K562 (cell line): Measurements from ENCODE around the gene GIPC3. TPM values are rescaled to one million over a fixed set of nuclear protein-coding genes. Genes with fewer than 3 reads are reported as not detected.

ENCODE experiments used
- COPS2 ChIP-seq: fragments of 450-650 bp; conservative IDR thresholded peaks from 2 replicates; pipeline ENCODE4 v1.6.1; 2016; ENCODE audit warnings: mild to moderate bottlenecking, moderate library complexity
- CREM ChIP-seq: IDR thresholded peaks from 2 replicates; pipeline ENCODE4 v1.6.1; 2014; ENCODE audit warnings: antibody characterized with exemption, low read depth
- FOSL1 ChIP-seq: fragments of 200-800 bp; sonication (Bioruptor generic); conservative IDR thresholded peaks from 2 replicates; pipeline ENCODE4 v1.6.1; 2016; ENCODE audit warnings: missing genetic modification characterization, missing compliant biosample characterization
- GABPA ChIP-seq: fragments of 200-800 bp; sonication (Bioruptor generic); conservative IDR thresholded peaks from 2 replicates; pipeline ENCODE4 v1.6.1; 2016; ENCODE audit warnings: low read depth, missing genetic modification characterization, missing compliant biosample characterization
- JUN ChIP-seq, 2 experiments: sonication (generic) in 1 of 2; formaldehyde crosslinking in 1 of 2; IDR thresholded peaks; 2 replicates each; pipeline versions ENCODE4 v1.6.1 to v1.8.0; 2012 to 2022; ENCODE audit warnings: borderline replicate concordance in 2 of 2, mild to moderate bottlenecking in 2 of 2, improper control_type of control experiment in 1 of 2, low read depth in 1 of 2, low read length in 1 of 2, missing genetic modification reagents in 1 of 2
- MAFF ChIP-seq: IDR thresholded peaks from 2 replicates; pipeline ENCODE4 v1.6.1; 2012; ENCODE audit warnings: low read length, improper control_type of control experiment
- MAFK ChIP-seq: IDR thresholded peaks from 2 replicates; pipeline ENCODE4 v1.6.1; 2011; ENCODE audit warnings: low read length, improper control_type of control experiment
- MEF2D ChIP-seq: conservative IDR thresholded peaks from 2 replicates; pipeline ENCODE4 v1.6.1; 2016; ENCODE audit warnings: low read depth, missing genetic modification characterization, missing compliant biosample characterization
- MEIS2 ChIP-seq: fragments of 450-650 bp; IDR thresholded peaks from 2 replicates; pipeline ENCODE4 v1.6.1; 2014; ENCODE audit warnings: mild to moderate bottlenecking; ENCODE audit not compliant: partially characterized antibody
- MTA1 ChIP-seq: fragments of 450-650 bp; IDR thresholded peaks from 2 replicates; pipeline ENCODE4 v1.6.1; 2017; ENCODE audit warnings: borderline replicate concordance
- NFE2 ChIP-seq: IDR thresholded peaks from 2 replicates; pipeline ENCODE4 v1.6.1; 2014; ENCODE audit warnings: antibody characterized with exemption, low read depth
- NR2C1 ChIP-seq, 2 experiments: fragments of 450-650 bp; IDR thresholded peaks; 2 replicates each; pipeline ENCODE4 v1.6.1; 2017; ENCODE audit warnings: mild to moderate bottlenecking in 2 of 2, antibody characterized with exemption in 1 of 2, inconsistent platforms in 1 of 2, missing compliant biosample characterization in 1 of 2, missing genetic modification characterization in 1 of 2
- PHF21A ChIP-seq: fragments of 450-650 bp; IDR thresholded peaks from 2 replicates; pipeline ENCODE4 v1.6.1; 2017; ENCODE audit warnings: low read depth, borderline replicate concordance
- RAD21 ChIP-seq, 2 experiments: fragments of 250-450 bp in 1 of 2; fragments of 450-650 bp in 1 of 2; sonication (Bioruptor Pico) in 1 of 2; formaldehyde crosslinking in 1 of 2; IDR thresholded peaks in 1 of 2; conservative IDR thresholded peaks in 1 of 2; 2 replicates each; pipeline versions ENCODE4 v1.4.0 to v1.8.0; 2020 to 2022; ENCODE audit warnings: mild to moderate bottlenecking in 2 of 2, moderate library complexity in 1 of 2
- RCOR1 ChIP-seq, 2 experiments: IDR thresholded peaks; 2 replicates each; pipeline ENCODE4 v1.6.1; 2012; ENCODE audit warnings: low read depth in 2 of 2, low read length in 2 of 2, borderline replicate concordance in 1 of 2, improper control_type of control experiment in 1 of 2
- ZSCAN29 ChIP-seq: fragments of 450-650 bp; IDR thresholded peaks from 2 replicates; pipeline ENCODE4 v1.6.1; 2017
- polyA plus RNA-seq, 8 experiments: library from polyadenylated mRNA; depleted of rRNA in 4 of 8; stranded (reverse) in 5 of 8; unstranded in 3 of 8; fragments of >200 nt; fragmentation: Nextera tagmentation in 2 of 8; fragmentation: Illumina TruSeq in 1 of 8; extraction: Ambion mirVana in 2 of 8; extraction: Trizol in 1 of 8; gene quantifications; 2 replicates each; pipeline versions ENCODE4 v1.2.1 to v1.2.3, GENCODE V29; 2011 to 2014; ENCODE audit warnings: inconsistent platforms in 1 of 8, missing spikeins in 1 of 8
- total RNA-seq, 7 experiments: library from RNA; depleted of rRNA in 6 of 7; stranded (reverse); fragments of >200 nt in 6 of 7; fragmentation: Illumina TruSeq in 2 of 7; extraction: Trizol in 2 of 7; gene quantifications; 2 replicates each; pipeline versions ENCODE4 v1.2.1 to v1.2.3, GENCODE V29; 2011 to 2021; ENCODE audit warnings: low replicate concordance in 1 of 7
- TF ChIP-seq, protein P1 (sequence below), 2 experiments: fragments of 450-650 bp; conservative IDR thresholded peaks; 2 replicates each; pipeline ENCODE4 v1.6.1; 2017; ENCODE audit warnings: mild to moderate bottlenecking in 2 of 2, moderate library complexity in 2 of 2
- TF ChIP-seq, protein P2 (sequence below): fragments of 200-800 bp; sonication (Bioruptor generic); IDR thresholded peaks from 2 replicates; pipeline ENCODE4 v1.6.1; 2017; ENCODE audit warnings: missing genetic modification characterization, missing compliant biosample characterization
- TF ChIP-seq, protein P3 (sequence below): fragments of 450-650 bp; IDR thresholded peaks from 2 replicates; pipeline ENCODE4 v1.6.1; 2017; ENCODE audit warnings: antibody characterized with exemption, mild to moderate bottlenecking

The GIPC3 gene
- total and polyA plus RNA-seq, 9 of the 15 experiments (the other 6 are each of a cell fraction or from before 2014, with no cell fraction given), result 0.03 to 3.6 (median 1.5) TPM; not detected in 1

DNA sequence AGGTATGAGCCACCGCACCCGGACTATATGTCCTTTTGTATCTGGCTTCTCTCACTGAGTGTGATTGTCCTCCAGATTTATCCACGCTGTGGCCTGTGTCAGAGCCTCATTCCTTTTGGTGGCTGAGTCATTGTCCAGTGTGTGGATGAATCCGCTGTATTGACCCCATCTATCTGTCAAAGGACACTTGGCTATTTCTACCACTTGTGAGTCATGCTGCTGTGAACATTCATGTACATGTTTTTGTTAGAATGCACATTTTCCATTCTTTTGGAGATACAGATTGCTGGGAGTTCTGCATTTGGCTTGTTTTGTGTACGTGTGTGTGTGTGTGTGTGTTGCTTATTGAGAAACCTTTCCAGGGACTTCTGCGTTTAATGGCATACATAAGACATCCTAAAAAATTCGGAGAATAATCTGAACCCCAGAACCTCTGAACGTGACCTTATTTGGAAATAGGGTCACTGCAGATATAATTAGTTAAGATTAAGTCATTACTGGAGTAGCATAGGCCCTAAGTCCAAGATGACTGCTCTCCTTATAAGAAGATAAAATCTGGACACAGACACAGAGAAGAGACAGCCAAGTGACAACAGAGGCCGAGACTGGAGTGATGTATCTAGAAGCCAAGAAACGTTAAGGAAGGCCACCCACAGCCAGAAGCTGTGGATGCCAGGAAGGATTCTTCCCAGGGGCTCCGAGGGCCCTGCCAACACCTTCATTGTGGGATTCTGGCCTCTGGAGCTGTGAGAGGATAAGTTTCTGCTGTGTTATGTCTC lies 4.9 kb upstream of the GIPC3 start (continued):
- TF ChIP-seq NR2C1 (IDR thresholded peaks at IDR 0.05) (no peak), NR2C1 (tag; IDR thresholded peaks at IDR 0.05) (peak; percentile 34; the same call in 1 of the 2 replicates), MAFK (peak; percentile 63; the same call in 1 of the 2 replicates), CREM (0 out of 2 replicates have a peak, but pooled peaks have one; percentile 22), MTA1 (no peak; the same call in none of the 2 replicates), NFE2 (peak; percentile 91), MEIS2 (peak; percentile 82), COPS2 (no peak), FOSL1 (peak; percentile 97), RCOR1 (IDR thresholded peaks at IDR 0.05; ENCODE audit: borderline replicate concordance in 1 of 2, low read depth in 2 of 2, low read length in 2 of 2) (peak in 1 of 2 experiments; percentile 88; a peak in 2 of 4 replicates), MAFF (0 out of 2 replicates have a peak, but pooled peaks have one; percentile 25), JUN (IDR thresholded peaks at IDR 0.05; ENCODE audit: borderline replicate concordance, low read depth, low read length) (peak; percentile 87), JUN (CRISPR knock-in tag; IDR thresholded peaks at IDR 0.05; ENCODE audit: borderline replicate concordance) (peak; percentile 22; the same call in 1 of the 2 replicates), GABPA (tag) (peak; percentile 34; the same call in 1 of the 2 replicates), MEF2D (tag) (0 out of 2 replicates have a peak, but pooled peaks have one; percentile 21), PHF21A (peak; percentile 94; the same call in 1 of the 2 replicates), RAD21 (CRISPR knock-in tag; conservative IDR thresholded peaks at IDR 0.05 in 1 of 2, IDR thresholded peaks at IDR 0.05 in 1 of 2) (peak in 1 of 2 experiments; percentile 14; a peak in 1 of 4 replicates), ZSCAN29 (peak; percentile 79; the same call in 1 of the 2 replicates)
- TF ChIP-seq, protein P1, sequence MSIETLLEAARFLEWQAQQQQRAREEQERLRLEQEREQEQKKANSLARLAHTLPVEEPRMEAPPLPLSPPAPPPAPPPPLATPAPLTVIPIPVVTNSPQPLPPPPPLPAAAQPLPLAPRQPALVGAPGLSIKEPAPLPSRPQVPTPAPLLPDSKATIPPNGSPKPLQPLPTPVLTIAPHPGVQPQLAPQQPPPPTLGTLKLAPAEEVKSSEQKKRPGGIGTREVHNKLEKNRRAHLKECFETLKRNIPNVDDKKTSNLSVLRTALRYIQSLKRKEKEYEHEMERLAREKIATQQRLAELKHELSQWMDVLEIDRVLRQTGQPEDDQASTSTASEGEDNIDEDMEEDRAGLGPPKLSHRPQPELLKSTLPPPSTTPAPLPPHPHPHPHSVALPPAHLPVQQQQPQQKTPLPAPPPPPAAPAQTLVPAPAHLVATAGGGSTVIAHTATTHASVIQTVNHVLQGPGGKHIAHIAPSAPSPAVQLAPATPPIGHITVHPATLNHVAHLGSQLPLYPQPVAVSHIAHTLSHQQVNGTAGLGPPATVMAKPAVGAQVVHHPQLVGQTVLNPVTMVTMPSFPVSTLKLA (conservative IDR thresholded peaks at IDR 0.05), result peak; percentile 52 to 74
- TF ChIP-seq, protein P2, sequence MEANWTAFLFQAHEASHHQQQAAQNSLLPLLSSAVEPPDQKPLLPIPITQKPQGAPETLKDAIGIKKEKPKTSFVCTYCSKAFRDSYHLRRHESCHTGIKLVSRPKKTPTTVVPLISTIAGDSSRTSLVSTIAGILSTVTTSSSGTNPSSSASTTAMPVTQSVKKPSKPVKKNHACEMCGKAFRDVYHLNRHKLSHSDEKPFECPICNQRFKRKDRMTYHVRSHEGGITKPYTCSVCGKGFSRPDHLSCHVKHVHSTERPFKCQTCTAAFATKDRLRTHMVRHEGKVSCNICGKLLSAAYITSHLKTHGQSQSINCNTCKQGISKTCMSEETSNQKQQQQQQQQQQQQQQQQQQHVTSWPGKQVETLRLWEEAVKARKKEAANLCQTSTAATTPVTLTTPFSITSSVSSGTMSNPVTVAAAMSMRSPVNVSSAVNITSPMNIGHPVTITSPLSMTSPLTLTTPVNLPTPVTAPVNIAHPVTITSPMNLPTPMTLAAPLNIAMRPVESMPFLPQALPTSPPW (CRISPR knock-in tag), result peak; percentile 10; the same call in 1 of the 2 replicates
- TF ChIP-seq, protein P3, sequence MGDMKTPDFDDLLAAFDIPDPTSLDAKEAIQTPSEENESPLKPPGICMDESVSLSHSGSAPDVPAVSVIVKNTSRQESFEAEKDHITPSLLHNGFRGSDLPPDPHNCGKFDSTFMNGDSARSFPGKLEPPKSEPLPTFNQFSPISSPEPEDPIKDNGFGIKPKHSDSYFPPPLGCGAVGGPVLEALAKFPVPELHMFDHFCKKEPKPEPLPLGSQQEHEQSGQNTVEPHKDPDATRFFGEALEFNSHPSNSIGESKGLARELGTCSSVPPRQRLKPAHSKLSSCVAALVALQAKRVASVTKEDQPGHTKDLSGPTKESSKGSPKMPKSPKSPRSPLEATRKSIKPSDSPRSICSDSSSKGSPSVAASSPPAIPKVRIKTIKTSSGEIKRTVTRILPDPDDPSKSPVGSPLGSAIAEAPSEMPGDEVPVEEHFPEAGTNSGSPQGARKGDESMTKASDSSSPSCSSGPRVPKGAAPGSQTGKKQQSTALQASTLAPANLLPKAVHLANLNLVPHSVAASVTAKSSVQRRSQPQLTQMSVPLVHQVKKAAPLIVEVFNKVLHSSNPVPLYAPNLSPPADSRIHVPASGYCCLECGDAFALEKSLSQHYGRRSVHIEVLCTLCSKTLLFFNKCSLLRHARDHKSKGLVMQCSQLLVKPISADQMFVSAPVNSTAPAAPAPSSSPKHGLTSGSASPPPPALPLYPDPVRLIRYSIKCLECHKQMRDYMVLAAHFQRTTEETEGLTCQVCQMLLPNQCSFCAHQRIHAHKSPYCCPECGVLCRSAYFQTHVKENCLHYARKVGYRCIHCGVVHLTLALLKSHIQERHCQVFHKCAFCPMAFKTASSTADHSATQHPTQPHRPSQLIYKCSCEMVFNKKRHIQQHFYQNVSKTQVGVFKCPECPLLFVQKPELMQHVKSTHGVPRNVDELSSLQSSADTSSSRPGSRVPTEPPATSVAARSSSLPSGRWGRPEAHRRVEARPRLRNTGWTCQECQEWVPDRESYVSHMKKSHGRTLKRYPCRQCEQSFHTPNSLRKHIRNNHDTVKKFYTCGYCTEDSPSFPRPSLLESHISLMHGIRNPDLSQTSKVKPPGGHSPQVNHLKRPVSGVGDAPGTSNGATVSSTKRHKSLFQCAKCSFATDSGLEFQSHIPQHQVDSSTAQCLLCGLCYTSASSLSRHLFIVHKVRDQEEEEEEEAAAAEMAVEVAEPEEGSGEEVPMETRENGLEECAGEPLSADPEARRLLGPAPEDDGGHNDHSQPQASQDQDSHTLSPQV, result 0 out of 2 replicates have a peak, but pooled peaks have one; percentile 46
